GDM1 (cell line): Measurements from ENCODE around the gene NFKBIE.

Experiments
- DNase-seq: peaks from one replicate; lab custom pipeline; 2025; lab: John Stamatoyannopoulos, UW

NFKBIE gene

DNA sequence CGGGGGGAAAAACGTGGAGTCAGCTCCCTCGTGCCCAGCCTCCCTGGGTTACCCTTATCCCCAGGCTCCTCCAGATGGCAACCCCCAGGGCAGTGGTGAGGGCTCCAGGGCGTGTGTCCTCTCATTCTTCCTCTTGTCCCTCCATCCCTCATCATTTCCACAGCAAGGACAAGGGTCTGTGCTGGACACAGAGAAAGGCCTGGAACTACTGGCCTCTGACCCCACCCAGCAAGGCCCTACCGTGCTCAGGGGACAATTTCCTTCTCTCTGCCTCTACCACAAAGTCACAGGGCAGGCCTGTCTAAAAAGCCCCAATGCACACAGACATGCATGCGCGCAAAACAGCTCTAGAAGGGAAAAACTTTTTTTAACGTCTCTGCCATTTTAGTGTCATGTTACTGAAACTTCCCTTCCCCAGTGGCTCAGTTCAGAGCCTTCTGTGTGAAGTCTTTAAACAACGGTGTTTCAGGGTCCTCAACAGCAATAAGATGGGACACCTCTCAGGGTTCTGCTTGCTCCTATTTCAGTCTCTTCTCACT lies 7.0 kb downstream of the NFKBIE start:
- DNase-seq = no peak

DNA sequence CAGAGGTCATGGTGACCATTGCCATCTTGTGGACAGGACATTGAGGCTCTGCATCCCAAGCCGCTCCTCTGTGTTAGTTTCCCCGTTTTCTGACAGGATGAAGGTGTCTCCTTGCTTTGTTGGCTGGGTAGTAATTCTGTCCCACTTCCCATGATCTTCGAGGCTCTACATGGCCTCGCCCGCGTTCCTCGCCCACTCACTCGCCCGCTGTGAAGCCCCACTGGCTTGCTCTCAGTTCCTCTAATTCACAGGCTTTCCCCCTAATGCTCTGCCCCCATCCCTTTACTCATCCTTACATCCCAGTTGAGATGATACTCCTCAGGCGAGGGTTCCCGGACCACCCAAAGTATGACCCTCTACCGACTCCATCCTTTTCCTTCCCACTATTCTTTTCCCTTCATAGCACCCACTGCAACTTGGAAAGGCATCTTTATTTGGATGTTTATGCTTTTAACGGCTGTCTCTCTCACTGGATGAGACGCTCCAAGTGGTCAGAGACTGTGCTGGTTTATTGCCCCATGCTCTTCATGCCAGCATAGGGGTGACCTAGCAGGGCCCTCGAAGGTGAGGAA lies 7.5 kb downstream of the NFKBIE start:
- DNase-seq = no peak

DNA sequence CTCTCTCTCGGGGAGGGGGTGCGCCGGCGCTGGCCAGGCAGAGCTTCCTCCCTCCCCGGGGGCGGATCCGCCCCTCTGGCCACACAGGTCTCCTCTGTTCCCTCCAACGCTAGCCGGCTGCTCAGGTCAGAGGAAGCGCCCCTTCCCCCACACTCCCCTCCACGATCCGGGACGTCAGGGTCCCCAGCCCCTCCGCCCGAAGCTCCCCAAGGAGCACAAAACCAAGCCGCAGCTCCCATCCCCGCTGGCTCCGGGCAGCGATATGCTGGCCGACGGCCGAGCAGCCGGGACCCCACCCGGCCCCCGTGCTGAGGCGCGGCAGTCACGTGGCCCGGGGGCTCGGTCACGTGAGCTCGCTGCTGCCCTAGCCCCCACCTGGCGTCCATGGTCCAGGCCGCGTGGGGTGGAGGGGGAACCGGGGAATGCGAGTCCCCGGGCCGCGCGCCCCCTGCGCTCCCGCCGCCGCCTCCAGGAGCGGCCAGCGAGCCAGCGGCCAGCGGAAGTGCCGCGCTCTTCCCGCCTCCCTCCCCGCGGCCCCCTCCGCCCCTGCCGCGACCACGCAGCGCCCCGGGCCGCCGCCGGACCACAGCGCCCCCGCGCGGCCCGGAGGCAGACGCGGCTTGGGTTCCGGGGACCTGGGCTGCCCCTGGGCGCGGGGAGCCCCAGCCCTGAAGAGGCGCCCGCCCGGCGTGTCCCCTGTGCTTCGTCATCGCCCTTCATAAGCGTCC lies 8.2 kb downstream of the NFKBIE start, which contains the start of gene SLC35B2:
Gene SLC35B2 (minus strand): TSS at position 504 of the 728 bp plus-strand sequence. CDS start 118 bp downstream, at position 386.
- DNase-seq = peak; percentile 21

DNA sequence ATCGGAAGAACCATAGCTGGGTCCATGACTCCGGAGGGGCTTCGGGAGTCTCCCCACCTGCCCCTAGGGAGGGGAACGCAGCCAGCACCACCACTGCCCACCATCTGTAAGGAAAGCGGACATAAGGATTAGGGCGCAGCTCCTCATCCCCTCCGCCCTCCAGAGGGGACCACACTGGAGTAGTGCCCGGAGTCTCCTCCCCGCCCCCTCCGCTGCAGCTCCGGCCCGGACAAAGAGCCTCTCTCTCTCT lies 8.7 kb downstream of the NFKBIE start:
- DNase-seq = no peak

DNA sequence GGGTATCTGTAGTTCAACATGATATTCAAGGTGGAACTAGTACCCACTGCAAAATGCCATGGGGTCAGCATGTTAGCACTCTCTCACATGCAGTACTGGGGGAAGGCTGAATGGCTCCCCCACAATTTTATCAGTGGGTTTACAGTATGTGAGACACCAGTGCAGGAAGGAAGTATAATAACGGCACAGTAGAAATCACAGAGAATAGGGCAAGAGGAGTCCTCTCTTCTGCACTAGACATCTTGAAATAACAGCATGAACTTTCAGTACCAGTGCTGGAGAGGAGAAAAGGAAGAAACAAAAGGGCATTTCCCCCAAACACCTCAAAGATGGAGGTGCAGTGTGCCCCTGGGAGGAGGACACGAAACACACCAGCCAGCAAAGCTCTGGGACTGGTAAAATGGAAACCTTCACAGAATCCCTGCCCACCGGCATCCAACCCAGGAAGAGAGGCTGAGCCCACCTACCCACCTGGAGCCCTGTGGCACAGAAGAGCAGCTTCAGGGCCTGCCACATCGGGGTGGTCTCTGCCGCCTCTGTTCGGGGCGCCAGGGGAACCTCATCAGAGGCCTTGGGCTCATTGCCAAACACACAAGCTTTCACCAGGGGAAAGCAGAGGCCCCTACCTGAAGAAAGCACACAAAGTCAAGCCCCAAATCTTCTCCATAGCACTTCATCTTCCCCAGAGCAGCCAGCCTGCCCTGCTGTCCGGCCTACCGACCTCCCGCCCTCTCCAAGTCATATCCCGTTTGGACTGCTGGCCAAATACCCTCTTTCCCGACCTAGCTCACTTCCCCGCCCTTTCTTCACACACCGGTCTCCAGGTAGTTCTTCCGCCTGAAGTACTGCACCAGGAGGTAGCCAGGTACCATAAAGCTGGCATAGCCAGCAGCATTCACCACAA lies 9.2 kb downstream of the NFKBIE start:
- no peak for DNase-seq

DNA sequence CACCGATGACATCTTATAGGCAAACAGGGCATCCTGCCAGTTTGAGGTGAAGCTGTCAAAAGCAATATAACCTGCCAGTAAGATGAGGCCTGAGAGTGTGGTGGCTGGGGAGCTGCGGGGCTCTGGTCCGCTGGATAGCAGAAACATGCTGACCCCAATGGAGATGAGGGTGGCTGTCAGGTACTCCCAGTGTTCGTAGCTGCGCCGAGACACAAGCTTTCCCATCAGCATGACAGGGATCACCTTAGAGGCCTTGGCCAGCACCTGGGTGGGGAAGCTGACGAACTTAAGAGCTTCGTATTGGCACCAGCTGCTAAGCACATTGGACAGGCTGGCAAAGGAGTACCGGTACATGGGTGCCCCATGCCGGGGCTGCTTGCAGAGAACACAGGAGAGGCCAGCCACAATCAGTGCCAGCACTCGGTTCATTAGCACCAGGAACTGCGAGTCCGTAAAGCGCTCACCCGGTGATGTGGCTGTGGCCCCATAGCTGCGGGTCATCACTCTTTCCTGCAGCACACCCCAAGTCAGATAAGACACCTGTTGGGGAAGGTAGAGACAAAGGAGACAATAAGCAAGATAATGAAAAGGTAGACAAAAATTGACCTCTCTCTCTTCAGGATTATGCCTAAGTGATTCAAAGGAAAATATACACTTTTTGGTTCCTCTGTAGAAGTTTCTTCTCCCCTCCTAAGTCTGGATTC lies 10.1 kb downstream of the NFKBIE start:
- no peak for DNase-seq

DNA sequence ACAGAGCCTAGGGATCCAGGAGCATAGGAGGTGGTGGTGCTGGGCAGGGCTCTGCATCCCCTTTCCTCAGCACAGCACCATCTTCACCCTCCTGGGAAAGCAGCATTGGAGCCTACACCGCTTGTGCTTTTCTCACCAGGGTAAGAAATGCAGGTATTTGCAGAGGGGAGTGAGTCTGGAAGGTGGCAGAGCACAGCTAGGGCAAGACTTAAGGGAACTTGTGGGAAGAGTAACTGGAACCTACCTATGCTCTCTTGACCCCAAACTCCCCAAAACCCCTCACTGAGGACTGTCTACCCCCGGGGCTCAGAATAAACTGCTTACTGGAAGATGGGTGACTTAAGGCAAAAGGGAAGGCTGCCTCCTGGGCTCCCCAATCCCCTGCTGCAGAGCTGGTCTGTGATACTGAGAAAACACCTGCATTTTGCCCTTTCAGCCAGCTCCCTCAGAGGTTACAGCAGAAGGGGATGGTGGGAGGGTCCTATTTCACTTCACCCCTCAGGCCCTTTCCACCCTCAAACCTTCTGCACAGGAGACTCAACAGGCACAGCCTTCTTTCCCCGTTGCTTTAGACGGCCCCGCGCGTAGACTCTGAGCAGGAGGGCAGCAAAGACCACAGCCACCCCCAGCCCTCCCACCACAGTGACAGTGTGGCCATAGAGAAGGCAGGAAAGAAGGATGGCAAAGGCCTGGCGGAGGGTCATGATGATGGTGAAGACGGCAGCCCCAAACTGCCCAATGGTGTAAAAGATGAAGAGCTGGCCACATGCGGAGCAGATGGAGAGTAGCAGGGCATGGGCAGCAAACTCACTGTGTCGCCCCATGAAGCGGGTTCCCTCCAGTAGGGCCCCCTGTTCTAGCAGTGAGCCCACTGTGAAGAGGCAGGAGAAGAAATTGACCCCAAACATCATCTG lies 10.9 kb downstream of the NFKBIE start:
- no peak for DNase-seq

DNA sequence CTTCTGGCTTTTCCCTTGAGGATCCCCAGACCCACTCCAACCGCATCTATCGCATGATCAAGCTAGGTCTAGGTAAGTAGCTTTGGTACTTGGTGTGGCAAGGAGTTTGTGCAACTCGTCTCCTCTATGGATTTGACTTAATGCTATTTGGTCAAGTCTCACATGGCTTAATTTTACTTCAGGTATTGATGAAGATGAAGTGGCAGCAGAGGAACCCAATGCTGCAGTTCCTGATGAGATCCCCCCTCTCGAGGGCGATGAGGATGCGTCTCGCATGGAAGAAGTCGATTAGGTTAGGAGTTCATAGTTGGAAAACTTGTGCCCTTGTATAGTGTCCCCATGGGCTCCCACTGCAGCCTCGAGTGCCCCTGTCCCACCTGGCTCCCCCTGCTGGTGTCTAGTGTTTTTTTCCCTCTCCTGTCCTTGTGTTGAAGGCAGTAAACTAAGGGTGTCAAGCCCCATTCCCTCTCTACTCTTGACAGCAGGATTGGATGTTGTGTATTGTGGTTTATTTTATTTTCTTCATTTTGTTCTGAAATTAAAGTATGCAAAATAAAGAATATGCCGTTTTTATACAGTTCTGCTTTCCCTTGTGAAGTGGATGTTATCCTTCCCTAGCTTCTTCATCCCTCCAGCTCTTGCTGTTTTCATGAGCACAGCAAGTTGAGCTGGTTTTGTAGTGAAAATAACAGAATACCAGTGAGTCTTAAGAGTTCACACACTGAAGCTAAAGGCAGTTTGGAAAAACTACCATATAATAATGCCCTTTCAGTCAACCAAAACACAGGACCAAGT lies 11.8 kb downstream of the NFKBIE start:
- DNase-seq = peak; percentile 16

DNA sequence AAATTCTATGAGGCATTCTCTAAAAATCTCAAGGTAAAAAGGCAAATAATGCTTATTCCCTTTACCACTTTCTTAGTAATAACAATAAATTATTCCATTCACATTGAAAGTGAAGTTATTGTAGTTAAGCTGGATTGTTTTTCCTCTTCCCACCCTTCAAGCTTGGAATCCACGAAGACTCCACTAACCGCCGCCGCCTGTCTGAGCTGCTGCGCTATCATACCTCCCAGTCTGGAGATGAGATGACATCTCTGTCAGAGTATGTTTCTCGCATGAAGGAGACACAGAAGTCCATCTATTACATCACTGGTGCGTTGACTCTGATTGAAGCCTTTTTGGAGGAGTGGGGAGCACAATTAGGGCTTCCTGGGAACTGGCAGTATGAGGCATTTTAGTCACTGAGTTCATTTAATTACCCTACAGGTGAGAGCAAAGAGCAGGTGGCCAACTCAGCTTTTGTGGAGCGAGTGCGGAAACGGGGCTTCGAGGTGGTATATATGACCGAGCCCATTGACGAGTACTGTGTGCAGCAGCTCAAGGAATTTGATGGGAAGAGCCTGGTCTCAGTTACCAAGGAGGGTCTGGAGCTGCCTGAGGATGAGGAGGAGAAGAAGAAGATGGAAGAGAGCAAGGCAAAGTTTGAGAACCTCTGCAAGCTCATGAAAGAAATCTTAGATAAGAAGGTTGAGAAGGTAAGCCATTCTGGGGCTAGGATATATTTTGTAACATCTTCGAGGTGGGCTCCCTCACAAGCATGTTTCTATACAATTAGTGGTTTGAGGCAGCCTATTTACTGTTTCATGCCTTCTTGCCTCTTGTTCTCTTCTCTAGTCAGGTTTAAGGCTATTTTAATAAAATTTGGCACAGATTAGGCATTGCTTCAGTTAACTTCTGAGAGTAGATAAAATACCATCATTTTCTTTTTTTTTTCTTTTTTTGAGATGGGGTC lies 13.5 kb downstream of the NFKBIE start:
- DNase-seq = no peak

DNA sequence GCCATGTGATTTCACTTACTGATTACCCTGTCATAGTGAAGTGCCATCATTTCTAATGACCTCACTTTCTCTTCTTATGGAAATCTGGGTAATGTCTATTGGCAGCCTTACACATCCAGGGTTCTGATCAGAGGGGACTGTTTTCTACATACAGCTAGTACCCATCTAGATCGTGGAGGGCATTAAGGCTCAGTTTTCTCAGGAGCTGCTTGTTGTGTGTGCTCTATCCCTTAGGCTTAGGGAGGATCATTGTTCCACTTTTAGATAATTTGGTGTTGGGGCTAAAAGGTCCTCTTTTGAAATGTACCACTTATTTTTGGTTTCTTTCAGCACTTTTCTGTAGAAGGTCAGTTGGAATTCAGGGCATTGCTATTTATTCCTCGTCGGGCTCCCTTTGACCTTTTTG lies 14.6 kb downstream of the NFKBIE start:
- DNase-seq = no peak

DNA sequence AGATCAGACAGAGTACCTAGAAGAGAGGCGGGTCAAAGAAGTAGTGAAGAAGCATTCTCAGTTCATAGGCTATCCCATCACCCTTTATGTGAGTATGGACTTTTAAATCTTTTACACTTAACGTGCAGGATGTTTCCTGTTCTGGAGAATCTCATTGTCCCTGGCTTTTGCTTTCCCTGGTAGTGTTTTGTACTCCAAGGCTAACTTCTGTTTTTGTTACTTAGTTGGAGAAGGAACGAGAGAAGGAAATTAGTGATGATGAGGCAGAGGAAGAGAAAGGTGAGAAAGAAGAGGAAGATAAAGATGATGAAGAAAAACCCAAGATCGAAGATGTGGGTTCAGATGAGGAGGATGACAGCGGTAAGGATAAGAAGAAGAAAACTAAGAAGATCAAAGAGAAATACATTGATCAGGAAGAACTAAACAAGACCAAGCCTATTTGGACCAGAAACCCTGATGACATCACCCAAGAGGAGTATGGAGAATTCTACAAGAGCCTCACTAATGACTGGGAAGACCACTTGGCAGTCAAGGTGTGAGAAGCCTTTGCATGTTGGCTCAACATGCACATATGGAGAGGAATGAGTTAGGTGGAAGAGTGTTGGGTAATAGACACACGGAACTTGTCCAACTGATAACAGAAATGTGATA lies 15.2 kb downstream of the NFKBIE start:
- no peak for DNase-seq

DNA sequence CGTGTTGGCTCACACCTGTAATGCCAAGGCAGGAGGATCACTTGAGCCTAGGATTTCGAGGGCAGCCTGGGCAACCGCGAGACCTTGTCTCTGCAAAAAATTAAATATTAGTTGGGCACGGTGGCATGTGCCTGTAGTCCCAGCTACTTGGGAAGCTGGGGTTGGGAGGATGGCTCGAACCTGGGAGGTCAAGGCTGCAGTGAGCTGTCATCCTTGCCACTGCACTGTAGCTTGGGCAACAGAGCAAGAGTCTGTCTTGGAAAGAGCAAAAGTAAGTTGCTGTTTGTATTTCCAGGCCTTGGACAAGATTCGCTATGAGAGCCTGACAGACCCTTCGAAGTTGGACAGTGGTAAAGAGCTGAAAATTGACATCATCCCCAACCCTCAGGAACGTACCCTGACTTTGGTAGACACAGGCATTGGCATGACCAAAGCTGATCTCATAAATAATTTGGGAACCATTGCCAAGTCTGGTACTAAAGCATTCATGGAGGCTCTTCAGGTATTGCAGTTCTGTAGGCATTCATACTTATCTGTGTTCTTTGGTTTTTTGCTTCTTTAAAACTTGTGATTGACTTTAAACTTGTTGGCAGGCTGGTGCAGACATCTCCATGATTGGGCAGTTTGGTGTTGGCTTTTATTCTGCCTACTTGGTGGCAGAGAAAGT lies 16.1 kb downstream of the NFKBIE start:
- DNase-seq = no peak

DNA sequence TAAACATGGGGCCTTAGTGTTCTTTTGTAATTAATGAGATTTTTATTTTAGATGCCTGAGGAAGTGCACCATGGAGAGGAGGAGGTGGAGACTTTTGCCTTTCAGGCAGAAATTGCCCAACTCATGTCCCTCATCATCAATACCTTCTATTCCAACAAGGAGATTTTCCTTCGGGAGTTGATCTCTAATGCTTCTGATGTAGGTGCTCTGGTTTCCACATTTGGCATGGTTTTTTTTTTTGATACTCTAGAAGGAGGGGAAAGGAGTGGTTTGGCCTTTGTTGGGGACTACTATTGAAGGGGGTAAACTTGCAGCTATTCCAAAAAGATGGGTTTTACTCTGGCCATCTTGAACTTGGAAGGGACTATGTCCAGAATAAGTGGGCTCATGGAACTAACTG lies 16.8 kb downstream of the NFKBIE start:
- no peak for DNase-seq

DNA sequence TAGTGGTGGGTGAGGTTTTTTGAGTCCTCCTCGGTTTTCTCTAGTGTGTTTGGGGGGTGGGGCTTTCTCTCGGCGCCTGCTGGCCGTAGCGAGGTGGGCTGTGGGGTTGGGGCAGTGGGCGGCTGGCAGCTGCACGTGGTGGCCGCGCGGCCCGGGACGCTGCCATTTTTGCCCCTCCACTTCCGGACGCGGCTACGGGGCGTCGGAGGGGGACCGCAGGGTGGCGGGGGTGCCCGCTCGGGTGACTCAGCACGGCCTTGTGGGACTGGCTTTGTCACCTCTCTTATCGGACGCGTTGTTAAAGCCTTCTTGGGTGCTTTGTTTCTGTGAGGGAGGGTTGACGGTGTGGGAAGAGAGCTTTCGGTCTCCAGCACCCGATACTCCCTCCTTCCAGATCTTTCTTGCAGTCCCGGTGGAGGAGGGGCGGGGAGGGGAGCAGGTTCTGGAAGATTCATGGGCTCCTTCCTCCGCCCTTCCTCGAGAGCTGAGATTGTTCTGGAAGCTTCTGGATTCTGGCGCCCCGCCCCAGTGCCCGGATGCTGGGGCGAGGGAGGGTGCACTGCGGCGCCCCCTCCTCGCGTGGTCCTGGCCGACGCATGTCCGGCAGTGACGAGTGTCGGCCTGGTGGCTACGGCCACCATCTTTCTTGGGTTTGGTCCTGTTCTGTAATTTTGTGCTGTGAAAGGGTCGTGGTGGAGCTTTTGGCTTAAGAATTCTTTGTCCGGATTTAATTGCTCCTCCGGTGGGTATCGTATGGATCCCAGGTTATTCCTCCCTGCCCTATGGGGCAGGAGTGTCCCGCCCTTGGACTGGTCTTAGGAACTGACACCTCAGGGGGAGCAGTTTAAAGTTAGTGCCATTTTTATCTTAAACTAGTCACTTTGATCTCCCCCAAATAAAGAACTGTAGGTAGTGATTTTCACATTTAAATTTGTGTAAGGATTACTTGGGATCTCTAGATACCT lies 17.7 kb downstream of the NFKBIE start:
- peak; percentile 51 for DNase-seq

DNA sequence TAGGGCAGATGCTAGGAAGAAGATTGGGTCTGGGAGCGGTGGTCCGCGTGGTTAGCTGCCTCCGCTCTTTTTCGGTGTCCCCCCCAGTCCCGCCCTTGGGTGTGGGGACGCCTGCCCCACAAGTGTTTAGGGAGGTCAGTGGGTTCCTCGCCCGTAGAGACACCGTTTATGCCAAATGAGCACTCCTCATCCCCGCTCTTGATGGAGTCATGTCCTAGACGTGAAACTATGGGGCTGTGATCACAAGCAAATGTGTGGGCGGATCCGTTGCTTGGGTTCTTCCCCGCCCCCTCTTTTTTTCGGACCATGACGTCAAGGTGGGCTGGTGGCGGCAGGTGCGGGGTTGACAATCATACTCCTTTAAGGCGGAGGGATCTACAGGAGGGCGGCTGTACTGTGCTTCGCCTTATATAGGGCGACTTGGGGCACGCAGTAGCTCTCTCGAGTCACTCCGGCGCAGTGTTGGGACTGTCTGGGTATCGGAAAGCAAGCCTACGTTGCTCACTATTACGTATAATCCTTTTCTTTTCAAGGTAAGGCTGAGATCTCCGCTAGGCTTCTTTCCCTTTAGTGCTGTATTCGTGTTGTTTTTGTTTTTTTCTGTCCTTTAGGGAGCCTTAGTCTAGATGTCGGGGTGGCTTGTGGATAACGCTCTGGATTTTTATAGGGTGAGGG lies 18.6 kb downstream of the NFKBIE start, which contains the start of gene HSP90AB1:
Gene HSP90AB1 (plus strand): TSS at position 439 of the 675 bp plus-strand sequence. CDS start 1,529 bp downstream, outside the sequence.
- peak; percentile 93 for DNase-seq
